IMR-90 (cell line): ENCODE data around the gene TKFC. TPM values are rescaled to one million over a fixed set of nuclear protein-coding genes. Genes with fewer than 3 reads are reported as not detected.

Experiments used
- ATAC-seq: fragments of 200-7000 bp; cut with Tn5 transposase; 2 replicates; pipeline ENCODE4 v1.9.1; 2020; ENCODE audit warnings: low read depth, mild to moderate bottlenecking, moderate library complexity
- BruUV-seq: library from RNA; stranded (reverse); fragments of 400-500 nt; replicated peaks from 2 replicates; lab custom pipeline; 2021; lab: Mats Ljungman, UMichigan
- CTCF ChIA-PET: fragments of 300-600 bp; formaldehyde crosslinking; extraction: SDS; loops from one replicate; lab custom pipeline; 2021; ENCODE audit warnings: antibody characterized with exemption; lab: Yijun Ruan, JAX
- POLR2A ChIA-PET: fragments of 300-600 bp; sonication (Branson Sonifier 250); formaldehyde crosslinking; loops from one replicate; lab custom pipeline; 2022; ENCODE audit warnings: antibody characterized with exemption; ENCODE audit not compliant: unreplicated experiment; lab: Charles Lee
- DNase-seq: peaks from one replicate; pipeline ENCODE4 v3.0.0; 2013
- H2AFZ ChIP-seq: replicated peaks from 2 replicates; pipeline ENCODE3; 2013; ENCODE audit warnings: low read length, mild to moderate bottlenecking; ENCODE audit not compliant: poor library complexity
- H2AK5ac ChIP-seq: 2 replicates; pipeline ENCODE4 v1.6.1; 2013; ENCODE audit warnings: low read depth, low read length, inconsistent platforms
- H2AK9ac ChIP-seq: replicated peaks from 2 replicates; pipeline ENCODE3; 2013; ENCODE audit warnings: mild to moderate bottlenecking, low read depth, low read length, moderate library complexity; ENCODE audit not compliant: poor library complexity
- H2BK120ac ChIP-seq: 2 replicates; pipeline ENCODE4 v1.6.1; 2013; ENCODE audit warnings: low read depth, low read length, inconsistent platforms
- H2BK15ac ChIP-seq: 3 replicates; pipeline ENCODE4 v1.6.1; 2013; ENCODE audit warnings: low read depth, low read length, inconsistent platforms
- H2BK20ac ChIP-seq: 2 replicates; pipeline ENCODE4 v1.6.1; 2013; ENCODE audit warnings: low read depth, mild to moderate bottlenecking, inconsistent platforms, low read length, moderate library complexity
- H2BK5ac ChIP-seq: 2 replicates; pipeline ENCODE4 v1.6.1; 2013; ENCODE audit warnings: mild to moderate bottlenecking, low read depth, low read length, inconsistent platforms; ENCODE audit not compliant: poor library complexity, severe bottlenecking
- H3K14ac ChIP-seq: replicated peaks from 2 replicates; pipeline ENCODE4 v1.6.1; 2013; ENCODE audit warnings: low read depth, low read length, inconsistent platforms
- H3K18ac ChIP-seq: 2 replicates; pipeline ENCODE4 v1.6.1; 2013; ENCODE audit warnings: low read depth, low read length, control low read depth
- H3K23ac ChIP-seq: 2 replicates; pipeline ENCODE4 v1.6.1; 2013; ENCODE audit warnings: low read depth, low read length, inconsistent platforms
- H3K27ac ChIP-seq: 2 replicates; pipeline ENCODE4 v1.5.1; 2013; ENCODE audit warnings: mild to moderate bottlenecking, control low read depth, low read length; ENCODE audit not compliant: insufficient read depth
- H3K27me3 ChIP-seq: 2 replicates; pipeline ENCODE4 v1.6.1; 2013; ENCODE audit warnings: low read length; ENCODE audit not compliant: control insufficient read depth, insufficient read depth
- H3K36me3 ChIP-seq: 2 replicates; pipeline ENCODE4 v1.6.1; 2013; ENCODE audit warnings: low read length, mixed read lengths; ENCODE audit not compliant: control insufficient read depth, insufficient read depth
- H3K4ac ChIP-seq: 2 replicates; pipeline ENCODE4 v1.6.1; 2013; ENCODE audit warnings: low read depth, low read length, inconsistent platforms
- H3K4me1 ChIP-seq: 2 replicates; pipeline ENCODE4 v1.6.1; 2013; ENCODE audit warnings: low read length, mixed read lengths; ENCODE audit not compliant: control insufficient read depth, insufficient read depth
- H3K4me2 ChIP-seq: 2 replicates; pipeline ENCODE4 v1.6.1; 2013; ENCODE audit warnings: low read depth, mild to moderate bottlenecking, control low read depth, low read length, moderate library complexity
- H3K4me3 ChIP-seq: 2 replicates; pipeline ENCODE4 v1.5.1; 2013; ENCODE audit warnings: low read depth, mild to moderate bottlenecking, control low read depth, low read length, moderate library complexity; ENCODE audit not compliant: insufficient read depth
- H3K56ac ChIP-seq: 2 replicates; pipeline ENCODE4 v1.6.1; 2013; ENCODE audit warnings: low read length, inconsistent platforms; ENCODE audit not compliant: insufficient read depth; ENCODE audit errors: extremely low read depth
- H3K79me1 ChIP-seq, 2 experiments: 2 replicates each; pipeline ENCODE4 v1.6.1; 2013; ENCODE audit warnings: low read length in 2 of 2, inconsistent platforms in 1 of 2, low read depth in 1 of 2
- H3K9ac ChIP-seq: 2 replicates; pipeline ENCODE4 v1.6.1; 2013; ENCODE audit warnings: low read depth, low read length, control low read depth
- H3K9me1 ChIP-seq: 2 replicates; pipeline ENCODE4 v1.6.1; 2013; ENCODE audit warnings: low read length, inconsistent platforms; ENCODE audit not compliant: insufficient read depth
- H3K9me3 ChIP-seq: 2 replicates; pipeline ENCODE4 v1.6.1; 2013; ENCODE audit warnings: low read length; ENCODE audit not compliant: control insufficient read depth, insufficient read depth
- H4K20me1 ChIP-seq: 2 replicates; pipeline ENCODE4 v1.6.1; 2013; ENCODE audit warnings: low read length, inconsistent platforms; ENCODE audit not compliant: insufficient read depth
- H4K5ac ChIP-seq: 2 replicates; pipeline ENCODE4 v1.6.1; 2013; ENCODE audit warnings: mild to moderate bottlenecking, low read depth, low read length, control low read depth
- H4K8ac ChIP-seq, 2 experiments: 2 replicates each; pipeline ENCODE4 v1.6.1; 2013; ENCODE audit warnings: low read depth in 2 of 2, low read length in 2 of 2, control low read depth in 1 of 2, inconsistent platforms in 1 of 2
- H4K91ac ChIP-seq: 2 replicates; pipeline ENCODE4 v1.6.1; 2013; ENCODE audit warnings: low read depth, low read length, inconsistent platforms; ENCODE audit not compliant: insufficient read depth
- BHLHE40 ChIP-seq: fragments of 150-350 bp; IDR thresholded peaks from 2 replicates; pipeline ENCODE4 v1.6.1; 2016; ENCODE audit warnings: mild to moderate bottlenecking, low read depth, low read length
- CEBPB ChIP-seq: IDR thresholded peaks from 2 replicates; pipeline ENCODE4 v1.6.1; 2012; ENCODE audit warnings: low read depth, low read length, improper control_type of control experiment
- CHD1 ChIP-seq: IDR thresholded peaks from 2 replicates; pipeline ENCODE4 v1.6.1; 2012; ENCODE audit warnings: low read depth, low read length, improper control_type of control experiment
- FOS ChIP-seq: fragments of 150-350 bp; IDR thresholded peaks from 2 replicates; pipeline ENCODE4 v1.6.1; 2016; ENCODE audit warnings: low read depth, low read length
- MAFK ChIP-seq: IDR thresholded peaks from 2 replicates; pipeline ENCODE4 v1.6.1; 2012; ENCODE audit warnings: low read depth, low read length, improper control_type of control experiment
- MAZ ChIP-seq: IDR thresholded peaks from 2 replicates; pipeline ENCODE4 v1.6.1; 2012; ENCODE audit warnings: low read depth, mild to moderate bottlenecking, low read length, improper control_type of control experiment, moderate library complexity, borderline replicate concordance
- MXI1 ChIP-seq: IDR thresholded peaks from 2 replicates; pipeline ENCODE4 v1.6.1; 2012; ENCODE audit warnings: low read depth, mild to moderate bottlenecking, low read length, moderate library complexity, borderline replicate concordance
- NFE2L2 ChIP-seq: fragments of 150-350 bp; IDR thresholded peaks from 2 replicates; pipeline ENCODE4 v1.6.1; 2016; ENCODE audit warnings: low read depth, mild to moderate bottlenecking, low read length
- POLR2A ChIP-seq: IDR thresholded peaks from 2 replicates; pipeline ENCODE4 v1.6.1; 2012; ENCODE audit warnings: mild to moderate bottlenecking, low read depth, low read length
- RAD21 ChIP-seq: IDR thresholded peaks from 2 replicates; pipeline ENCODE4 v1.6.1; 2012; ENCODE audit warnings: low read length, improper control_type of control experiment
- RCOR1 ChIP-seq: IDR thresholded peaks from 2 replicates; pipeline ENCODE4 v1.6.1; 2012; ENCODE audit warnings: mild to moderate bottlenecking, low read length, improper control_type of control experiment; ENCODE audit not compliant: insufficient replicate concordance
- RFX5 ChIP-seq: IDR thresholded peaks from 2 replicates; pipeline ENCODE4 v1.8.0; 2012; ENCODE audit warnings: low read depth, mild to moderate bottlenecking, low read length, moderate library complexity
- SMC3 ChIP-seq: fragments of 150-350 bp; IDR thresholded peaks from 2 replicates; pipeline ENCODE4 v1.6.1; 2016; ENCODE audit warnings: low read depth, mild to moderate bottlenecking, antibody characterized with exemption, low read length, moderate library complexity
- WGBS, 2 experiments: methylation state at CpG; one replicate each; pipeline versions ENCODE4 v1.1.5 to v1.1.7; 2013; ENCODE audit warnings: missing lambda C conversion rate in 2 of 2; ENCODE audit not compliant: insufficient read length in 1 of 2; ENCODE audit errors: extremely low coverage in 2 of 2; 5-methylcytosine and 5-hydroxymethylcytosine counted together
- dilution Hi-C: fragments of 300-500 bp; cut with HindIII; formaldehyde crosslinking; loops from one replicate; pipeline ENCODE4 v1.14.3; 2018; ENCODE audit warnings: low sequenced_read_pairs; ENCODE audit not compliant: unreplicated experiment
- in situ Hi-C: fragments of 300-500 bp; cut with MboI; formaldehyde crosslinking; loops from 3 replicates; pipeline ENCODE4 v1.14.3; 2019; ENCODE audit warnings: low sequenced_read_pairs, inconsistent platforms, mixed read lengths
- intact Hi-C: fragments of 100-400 bp; cut with micrococcal nuclease; formaldehyde crosslinking; loops from 2 replicates; pipeline ENCODE4 v1.10.0; 2022
- polyA plus RNA-seq, 3 experiments: library from polyadenylated mRNA; depleted of rRNA; stranded (reverse); fragments of >200 nt; gene quantifications; 2 replicates each; pipeline ENCODE4 v1.2.3, GENCODE V29; 2012; ENCODE audit warnings: low replicate concordance in 1 of 3
- total RNA-seq: library from RNA; depleted of rRNA; stranded (reverse); fragments of >200 nt; gene quantifications from 2 replicates; pipeline ENCODE4 v1.2.3, GENCODE V29; 2012
- TF ChIP-seq, protein P1 (sequence below): fragments of 150-350 bp; IDR thresholded peaks from 2 replicates; pipeline ENCODE4 v1.6.1; 2017; ENCODE audit warnings: mild to moderate bottlenecking, antibody characterized with exemption, low read length, low read depth
- TF ChIP-seq, protein P2 (sequence below): conservative IDR thresholded peaks from 2 replicates; pipeline ENCODE4 v1.5.1; 2012; ENCODE audit warnings: mild to moderate bottlenecking, low read depth, low read length, improper control_type of control experiment
- TF ChIP-seq, protein P3 (sequence below): fragments of 150-350 bp; IDR thresholded peaks from 2 replicates; pipeline ENCODE4 v1.6.1; 2016; ENCODE audit warnings: low read depth, mild to moderate bottlenecking, low read length, moderate library complexity, borderline replicate concordance

Gene TKFC
- total and polyA plus RNA-seq, 2 of the 4 experiments (the other 2 are of a cell fraction) = 10.4 to 30.8 TPM

- ChIA-PET CTCF (no interaction called here), POLR2A (no interaction called here)
- Histone ChIP-seq H4K8ac (no peak overlapping the region), H3K27me3 (no peaks in the 10 kb centered on the region), H2BK120ac (no peak overlapping the region), H3K9me3 (no peaks in the 10 kb centered on the region), H4K20me1 (peaks cover 21% of the 10 kb centered on the region), H3K9ac (no peak overlapping the region), H2BK5ac (no peak overlapping the region), H3K79me1 (peaks cover 10 to 31% of the 10 kb centered on the region in 2 experiments), H2AFZ (no peak overlapping the region), H3K18ac (no peak overlapping the region), H3K4me3 (no peak overlapping the region), H3K23ac (no peak overlapping the region), H3K4ac (no peak overlapping the region), H2BK20ac (no peak overlapping the region), H4K5ac (no peak overlapping the region), H3K56ac (no peak overlapping the region), H3K4me1 (peaks cover 5% of the 10 kb centered on the region), H3K36me3 (peaks cover 71% of the 10 kb centered on the region), H2AK9ac (no peak overlapping the region), H3K4me2 (no peak overlapping the region), H4K91ac (no peak overlapping the region), H3K27ac (no peak overlapping the region), H2AK5ac (no peak overlapping the region), H2BK15ac (no peak overlapping the region), H3K14ac (no peak overlapping the region), H3K9me1 (peaks cover 20% of the 10 kb centered on the region; the same call in 1 of the 2 replicates)
- BruUV-seq = no TSS peak
- WGBS, 2 experiments = no CpG with 5 or more reads among the region's 13 CpGs
- intact Hi-C loops = no loop called here
- no peak for DNase-seq
- no peak for ATAC-seq
- TF ChIP-seq CEBPB = no peak
- TF ChIP-seq MAZ = no peak
- TF ChIP-seq NFE2L2 = no peak
- no peak for TF ChIP-seq MAFK
- TF ChIP-seq, protein P1, sequence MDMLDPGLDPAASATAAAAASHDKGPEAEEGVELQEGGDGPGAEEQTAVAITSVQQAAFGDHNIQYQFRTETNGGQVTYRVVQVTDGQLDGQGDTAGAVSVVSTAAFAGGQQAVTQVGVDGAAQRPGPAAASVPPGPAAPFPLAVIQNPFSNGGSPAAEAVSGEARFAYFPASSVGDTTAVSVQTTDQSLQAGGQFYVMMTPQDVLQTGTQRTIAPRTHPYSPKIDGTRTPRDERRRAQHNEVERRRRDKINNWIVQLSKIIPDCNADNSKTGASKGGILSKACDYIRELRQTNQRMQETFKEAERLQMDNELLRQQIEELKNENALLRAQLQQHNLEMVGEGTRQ = no peak
- no peak for TF ChIP-seq BHLHE40
- no peak for TF ChIP-seq RAD21
- TF ChIP-seq, protein P2, sequence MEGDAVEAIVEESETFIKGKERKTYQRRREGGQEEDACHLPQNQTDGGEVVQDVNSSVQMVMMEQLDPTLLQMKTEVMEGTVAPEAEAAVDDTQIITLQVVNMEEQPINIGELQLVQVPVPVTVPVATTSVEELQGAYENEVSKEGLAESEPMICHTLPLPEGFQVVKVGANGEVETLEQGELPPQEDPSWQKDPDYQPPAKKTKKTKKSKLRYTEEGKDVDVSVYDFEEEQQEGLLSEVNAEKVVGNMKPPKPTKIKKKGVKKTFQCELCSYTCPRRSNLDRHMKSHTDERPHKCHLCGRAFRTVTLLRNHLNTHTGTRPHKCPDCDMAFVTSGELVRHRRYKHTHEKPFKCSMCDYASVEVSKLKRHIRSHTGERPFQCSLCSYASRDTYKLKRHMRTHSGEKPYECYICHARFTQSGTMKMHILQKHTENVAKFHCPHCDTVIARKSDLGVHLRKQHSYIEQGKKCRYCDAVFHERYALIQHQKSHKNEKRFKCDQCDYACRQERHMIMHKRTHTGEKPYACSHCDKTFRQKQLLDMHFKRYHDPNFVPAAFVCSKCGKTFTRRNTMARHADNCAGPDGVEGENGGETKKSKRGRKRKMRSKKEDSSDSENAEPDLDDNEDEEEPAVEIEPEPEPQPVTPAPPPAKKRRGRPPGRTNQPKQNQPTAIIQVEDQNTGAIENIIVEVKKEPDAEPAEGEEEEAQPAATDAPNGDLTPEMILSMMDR = no peak
- TF ChIP-seq, protein P3, sequence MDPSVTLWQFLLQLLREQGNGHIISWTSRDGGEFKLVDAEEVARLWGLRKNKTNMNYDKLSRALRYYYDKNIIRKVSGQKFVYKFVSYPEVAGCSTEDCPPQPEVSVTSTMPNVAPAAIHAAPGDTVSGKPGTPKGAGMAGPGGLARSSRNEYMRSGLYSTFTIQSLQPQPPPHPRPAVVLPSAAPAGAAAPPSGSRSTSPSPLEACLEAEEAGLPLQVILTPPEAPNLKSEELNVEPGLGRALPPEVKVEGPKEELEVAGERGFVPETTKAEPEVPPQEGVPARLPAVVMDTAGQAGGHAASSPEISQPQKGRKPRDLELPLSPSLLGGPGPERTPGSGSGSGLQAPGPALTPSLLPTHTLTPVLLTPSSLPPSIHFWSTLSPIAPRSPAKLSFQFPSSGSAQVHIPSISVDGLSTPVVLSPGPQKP = no peak
- no peak for TF ChIP-seq MXI1
- no peak for TF ChIP-seq SMC3
- no peak for TF ChIP-seq FOS
- TF ChIP-seq RFX5 = no peak
- no peak for TF ChIP-seq RCOR1
- no peak for TF ChIP-seq POLR2A
- no peak for TF ChIP-seq CHD1
- in situ Hi-C loops = loop anchor here (25.0 kb wide), 1 partner anchor 1690 kb away; the partner anchor contains the start of gene OSBP
- dilution Hi-C loops = no loop called here
These were observed 30.5 kb upstream of the TKFC start for GRCh38 chr11:61302550-61302949.
